Cerebellar nuclear complex (tissue), 1 donor: ENCODE measurements around the gene EYA3.

Source experiments
- DNase-seq, 2 experiments: peaks; one replicate each; lab custom pipeline; 2025; lab: John Stamatoyannopoulos, UW

EYA3 gene

DNA sequence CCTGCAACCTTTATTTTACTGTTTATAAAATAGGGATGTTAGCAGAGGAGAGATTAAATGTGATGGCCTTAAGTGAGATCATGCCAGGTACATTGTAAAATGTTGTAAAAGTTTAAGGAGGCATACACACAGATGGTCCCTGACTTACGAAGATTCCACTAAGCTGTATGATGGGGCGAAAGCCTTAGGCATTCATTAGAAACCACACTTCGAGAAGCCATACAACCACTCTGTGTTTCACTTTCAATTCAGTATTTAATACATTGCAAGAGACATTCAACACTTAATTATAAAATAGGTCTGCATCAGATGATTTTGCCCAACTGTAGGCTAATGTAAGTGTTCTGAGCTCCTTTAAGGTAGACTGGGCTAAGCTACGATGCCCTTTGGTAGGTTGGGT, 149.9 kb downstream of the EYA3 start:
- DNase-seq: no peak

DNA sequence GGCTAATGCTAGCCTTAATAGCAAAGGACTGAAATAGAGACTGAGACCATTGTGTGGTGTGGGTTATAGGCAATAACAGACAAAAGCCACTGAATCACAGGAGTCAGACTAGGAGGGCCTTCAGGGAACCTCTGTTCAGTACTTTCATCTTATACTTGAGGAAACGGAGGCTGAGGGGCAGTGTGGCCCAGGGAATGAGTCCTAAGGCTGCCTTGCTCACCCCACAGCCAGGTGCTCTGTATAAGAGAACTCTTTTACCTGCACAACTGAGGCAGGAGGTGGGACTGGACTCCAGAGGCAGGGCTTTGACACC, 150.9 kb downstream of the EYA3 start:
- DNase-seq: no peak

DNA sequence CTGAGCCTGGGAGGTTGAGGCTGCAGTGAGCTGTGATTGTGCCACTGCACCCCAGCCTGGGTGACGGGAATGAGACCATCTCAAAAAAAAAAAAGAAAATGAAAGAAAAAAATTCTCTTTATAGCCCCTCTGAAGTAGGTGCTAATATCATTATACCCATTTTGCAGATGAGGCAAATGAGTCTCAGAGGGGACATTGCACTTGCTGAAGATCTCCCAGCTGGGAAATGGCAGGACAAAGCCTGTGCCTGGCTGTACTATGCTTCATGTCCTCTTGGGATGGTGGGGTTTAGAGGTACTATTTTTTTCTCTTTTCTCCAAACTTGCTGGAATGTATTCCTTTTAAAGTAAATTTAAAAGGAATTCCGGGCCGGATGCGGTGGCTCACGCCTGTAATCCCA, 152.0 kb downstream of the EYA3 start:
- DNase-seq: no peak

GRCh38 chr1:27935721-27936120, 152.7 kb downstream of the EYA3 start:
- DNase-seq: no peak

DNA sequence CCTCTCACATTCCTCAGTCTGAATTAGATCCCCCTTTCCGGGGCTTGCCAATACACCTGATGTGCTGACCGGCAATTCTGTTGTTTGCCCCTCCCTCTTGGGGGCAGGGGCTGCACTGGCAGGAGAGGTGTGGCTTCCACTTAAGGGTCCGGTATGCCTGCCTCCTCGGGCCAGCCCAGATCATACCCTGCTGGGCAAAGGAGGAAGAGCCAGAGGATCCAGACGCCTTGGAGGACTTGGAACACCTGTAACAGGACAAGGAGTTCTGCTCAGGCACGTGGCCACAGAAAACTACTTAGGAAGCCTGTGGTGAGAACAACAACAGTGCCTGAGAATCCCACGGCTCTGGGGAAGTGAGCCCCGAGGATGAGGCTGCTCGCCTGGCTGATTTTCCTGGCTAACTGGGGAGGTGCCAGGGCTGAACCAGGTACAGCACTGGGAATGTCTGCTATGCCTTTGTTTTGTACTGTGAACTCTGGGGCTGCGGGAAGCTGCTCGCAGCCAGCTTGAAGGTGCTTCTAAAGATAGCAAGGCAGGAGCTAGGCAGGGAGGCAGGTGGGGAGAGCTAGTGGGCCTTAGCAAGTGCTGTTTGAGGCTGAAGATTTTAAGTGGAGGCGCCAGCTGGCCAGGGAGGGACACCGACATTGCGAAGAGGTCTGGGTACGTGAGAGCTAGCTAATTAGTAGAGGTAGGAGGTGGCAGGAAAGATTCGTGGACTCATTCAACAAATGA, 153.4 kb downstream of the EYA3 start, which contains the start of gene SMPDL3B:
TSS of gene SMPDL3B (plus strand) at position 183 of the 732 bp plus-strand sequence. CDS start at position 367, 184 bp downstream.
- no peak for DNase-seq

GRCh38 chr1:27931759-27932158, 156.7 kb downstream of the EYA3 start:
- DNase-seq: no peak

DNA sequence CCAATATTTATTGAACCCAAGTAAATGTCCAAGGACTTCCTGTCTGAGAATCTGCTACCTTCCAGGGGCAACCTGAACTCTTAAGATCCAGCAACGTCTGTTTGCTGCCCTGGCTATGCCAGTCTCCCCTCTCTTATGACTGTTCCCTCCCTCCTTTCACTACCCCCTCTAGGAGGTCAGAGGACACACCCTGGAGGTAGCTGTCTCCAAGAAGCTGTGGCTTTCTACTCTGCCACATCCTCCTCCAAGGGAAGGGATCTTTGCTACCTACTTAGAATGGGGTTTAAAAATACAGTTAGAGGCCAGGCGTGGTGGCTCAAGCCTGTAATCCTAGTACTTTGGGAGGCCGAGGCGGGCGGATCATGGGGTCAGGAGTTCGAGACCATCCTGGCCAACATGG, 157.2 kb downstream of the EYA3 start:
- DNase-seq: no peak

- no peak for DNase-seq
These were observed 160.0 kb downstream of the EYA3 start for GRCh38 chr1:27928216-27928954.

- DNase-seq: no peak
These were observed 166.1 kb downstream of the EYA3 start for GRCh38 chr1:27922272-27922671.
